GM13976 (cell line): ENCODE results near the gene NFIA.

Experiments used
- DNase-seq: peaks from one replicate; pipeline ENCODE4 v3.0.0; 2012; ENCODE audit warnings: low spot score
- in situ Hi-C: fragments of 300-500 bp; cut with MboI; formaldehyde crosslinking; loops from one replicate; pipeline ENCODE4 v1.12.0; 2022; ENCODE audit warnings: low sequenced_read_pairs, mixed read lengths, inconsistent platforms; ENCODE audit not compliant: unreplicated experiment
- TF ChIP-seq, protein P1 (sequence below): IDR thresholded peaks from 2 replicates; pipeline ENCODE4 v1.5.1; 2012; ENCODE audit warnings: borderline replicate concordance, mild to moderate bottlenecking; ENCODE audit not compliant: insufficient read depth; ENCODE audit errors: extremely low read depth, missing control alignments, control extremely low read depth

Gene NFIA

DNA sequence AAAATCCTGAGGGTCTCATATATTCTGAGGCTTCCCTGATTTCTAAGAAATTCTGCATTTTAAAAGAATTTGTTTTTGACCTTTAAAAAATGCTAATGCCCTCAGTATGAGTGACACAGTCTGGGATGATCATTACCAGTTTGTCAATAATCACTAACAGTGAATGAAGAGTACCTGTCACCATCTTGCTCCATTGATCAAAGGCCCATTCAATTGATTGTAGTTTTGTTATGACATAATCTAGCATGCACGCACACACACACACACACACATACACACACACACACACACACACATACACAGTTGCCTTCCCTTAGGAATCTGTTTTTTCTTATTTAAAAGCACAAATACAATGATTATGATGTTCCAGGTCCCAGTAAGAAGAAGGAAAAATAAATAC is 250.4 kb downstream of the NFIA start:
- TF ChIP-seq, protein P1, sequence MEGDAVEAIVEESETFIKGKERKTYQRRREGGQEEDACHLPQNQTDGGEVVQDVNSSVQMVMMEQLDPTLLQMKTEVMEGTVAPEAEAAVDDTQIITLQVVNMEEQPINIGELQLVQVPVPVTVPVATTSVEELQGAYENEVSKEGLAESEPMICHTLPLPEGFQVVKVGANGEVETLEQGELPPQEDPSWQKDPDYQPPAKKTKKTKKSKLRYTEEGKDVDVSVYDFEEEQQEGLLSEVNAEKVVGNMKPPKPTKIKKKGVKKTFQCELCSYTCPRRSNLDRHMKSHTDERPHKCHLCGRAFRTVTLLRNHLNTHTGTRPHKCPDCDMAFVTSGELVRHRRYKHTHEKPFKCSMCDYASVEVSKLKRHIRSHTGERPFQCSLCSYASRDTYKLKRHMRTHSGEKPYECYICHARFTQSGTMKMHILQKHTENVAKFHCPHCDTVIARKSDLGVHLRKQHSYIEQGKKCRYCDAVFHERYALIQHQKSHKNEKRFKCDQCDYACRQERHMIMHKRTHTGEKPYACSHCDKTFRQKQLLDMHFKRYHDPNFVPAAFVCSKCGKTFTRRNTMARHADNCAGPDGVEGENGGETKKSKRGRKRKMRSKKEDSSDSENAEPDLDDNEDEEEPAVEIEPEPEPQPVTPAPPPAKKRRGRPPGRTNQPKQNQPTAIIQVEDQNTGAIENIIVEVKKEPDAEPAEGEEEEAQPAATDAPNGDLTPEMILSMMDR: no peak
- in situ Hi-C loops: no loop called here
- no peak for DNase-seq

GRCh38 chr1:61334718-61335589 is 252.6 kb downstream of the NFIA start:
- DNase-seq: no peak
- in situ Hi-C loops: no loop called here
- TF ChIP-seq, protein P1: no peak

DNA sequence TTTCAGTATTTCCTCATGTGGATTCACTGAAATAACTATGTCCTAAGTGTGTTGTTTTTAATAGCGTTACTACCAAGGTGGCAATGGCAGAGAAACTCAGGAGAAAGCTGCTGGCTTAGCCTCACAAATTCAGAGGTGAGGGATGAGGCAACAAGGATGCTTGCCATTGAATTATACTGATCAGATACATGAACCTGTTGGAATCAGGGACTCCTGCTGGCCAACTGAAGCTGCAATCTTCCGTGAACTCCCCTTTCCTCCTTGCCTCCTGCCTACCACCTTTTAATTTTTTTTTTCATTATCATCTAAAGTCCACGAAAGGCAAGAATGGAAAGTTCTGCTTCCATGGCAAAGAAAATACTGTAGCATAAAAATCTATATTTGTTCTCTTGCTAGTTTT is 254.7 kb downstream of the NFIA start:
- TF ChIP-seq, protein P1: no peak
- no peak for DNase-seq
- in situ Hi-C loops: no loop called here

GRCh38 chr1:61337441-61337951 is 255.1 kb downstream of the NFIA start:
- TF ChIP-seq, protein P1: no peak
- in situ Hi-C loops: no loop called here
- DNase-seq: no peak

GRCh38 chr1:61337981-61338848 is 255.9 kb downstream of the NFIA start:
- TF ChIP-seq, protein P1: no peak
- no peak for DNase-seq
- in situ Hi-C loops: no loop called here

DNA sequence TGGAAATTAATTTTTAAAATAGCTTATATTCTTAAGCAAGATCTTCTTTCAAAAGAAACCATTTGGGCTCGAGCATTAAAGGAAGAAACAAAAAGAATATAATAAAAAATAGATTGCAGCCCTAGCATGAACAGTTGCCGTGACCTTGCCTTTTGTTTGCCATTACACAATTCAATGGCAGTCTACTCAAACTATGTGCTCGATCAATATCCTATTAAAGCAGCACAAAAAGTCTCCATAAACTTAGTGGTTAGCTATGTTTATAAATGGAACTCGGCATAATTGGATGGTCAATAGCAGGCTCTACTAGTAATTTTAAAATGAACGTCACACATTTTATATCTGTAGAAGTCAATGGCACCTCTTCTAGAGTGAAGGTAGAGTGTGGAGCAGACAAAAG is 256.5 kb downstream of the NFIA start:
- no peak for DNase-seq
- TF ChIP-seq, protein P1: no peak
- in situ Hi-C loops: no loop called here
